Right kidney (tissue), 1 donor: ENCODE results near the gene MYO1A.
"Not testable (repeated sequence)": the region's sequence is repeated elsewhere in the genome, so short reads cannot be mapped to it uniquely, and the experiment has no call there.

Experiments
- DNase-seq: peaks from one replicate; pipeline ENCODE4 v3.0.0-alpha.2; 2016

Gene MYO1A

GRCh38 chr12:57047981-57048380 is 1.9 kb downstream of the MYO1A start:
- DNase-seq, result no peak

- DNase-seq, result no peak
These were observed 2.7 kb downstream of the MYO1A start for GRCh38 chr12:57046947-57047890.

GRCh38 chr12:57046086-57046791 is 3.7 kb downstream of the MYO1A start:
- DNase-seq, result no peak

GRCh38 chr12:57044889-57045288 is 5.0 kb downstream of the MYO1A start:
- DNase-seq, result no peak

- DNase-seq, result no peak
These were observed 5.5 kb downstream of the MYO1A start for GRCh38 chr12:57044468-57044867.

GRCh38 chr12:57042695-57043094 is 7.2 kb downstream of the MYO1A start:
- no peak for DNase-seq

- no peak for DNase-seq
These were observed 9.2 kb downstream of the MYO1A start for GRCh38 chr12:57040750-57041149.

GRCh38 chr12:57040211-57040610 is 9.7 kb downstream of the MYO1A start:
- DNase-seq, result no peak

GRCh38 chr12:57039016-57039798 is 10.7 kb downstream of the MYO1A start:
- no peak for DNase-seq

- no peak for DNase-seq
These were observed 12.7 kb downstream of the MYO1A start for GRCh38 chr12:57037264-57037663.

GRCh38 chr12:57033431-57033830 is 16.5 kb downstream of the MYO1A start:
- DNase-seq, result no peak

- DNase-seq, result no peak
These were observed 18.1 kb downstream of the MYO1A start for GRCh38 chr12:57031789-57032188.

- DNase-seq, result no peak
These were observed 18.7 kb downstream of the MYO1A start for GRCh38 chr12:57031138-57031725.

GRCh38 chr12:57029457-57029856 is 20.5 kb downstream of the MYO1A start:
- no peak for DNase-seq

- no peak for DNase-seq
These were observed 22.1 kb downstream of the MYO1A start for GRCh38 chr12:57027805-57028153.

- no peak for DNase-seq
These were observed 22.7 kb downstream of the MYO1A start for GRCh38 chr12:57027011-57027804.

- DNase-seq, result no peak
These were observed 24.7 kb downstream of the MYO1A start for GRCh38 chr12:57025196-57025595.

GRCh38 chr12:57022324-57022723 is 27.6 kb downstream of the MYO1A start:
- not testable (repeated sequence) for DNase-seq

GRCh38 chr12:57019983-57020719 is 29.8 kb downstream of the MYO1A start:
- DNase-seq, result no peak

GRCh38 chr12:57018906-57019305 is 31.0 kb downstream of the MYO1A start:
- no peak for DNase-seq

GRCh38 chr12:57018353-57018752 is 31.6 kb downstream of the MYO1A start:
- not testable (repeated sequence) for DNase-seq
